Neural progenitor cell (in vitro differentiated cells): ENCODE data around the gene KCNJ9. TPM values are rescaled to one million over a fixed set of nuclear protein-coding genes. Genes with fewer than 3 reads are reported as not detected.

ENCODE experiments used
- DNase-seq: peaks from one replicate; pipeline ENCODE4 v3.0.0-alpha.2; 2016; ENCODE audit warnings: low spot score
- H2AFZ ChIP-seq: fragments of 200-600 bp; sonication (generic); replicated peaks from 2 replicates; pipeline ENCODE4 v1.6.1; 2016; ENCODE audit warnings: antibody characterized with exemption
- H3F3A ChIP-seq: fragments of 200-600 bp; sonication (generic); 2 replicates; pipeline ENCODE4 v1.6.1; 2016; ENCODE audit warnings: antibody characterized with exemption, low read depth
- H3K27ac ChIP-seq: fragments of 200-600 bp; sonication (generic); 2 replicates; pipeline ENCODE4 v1.5.1; 2016; ENCODE audit warnings: mild to moderate bottlenecking
- H3K27me3 ChIP-seq: fragments of 200-600 bp; sonication (generic); 2 replicates; pipeline ENCODE4 v1.6.1; 2016; ENCODE audit warnings: mild to moderate bottlenecking, moderate library complexity
- H3K36me3 ChIP-seq: fragments of 200-600 bp; sonication (generic); 2 replicates; pipeline ENCODE4 v1.5.1; 2016
- H3K4me1 ChIP-seq: fragments of 200-600 bp; sonication (generic); 2 replicates; pipeline ENCODE4 v1.6.1; 2016; ENCODE audit warnings: mixed run types
- H3K4me2 ChIP-seq: fragments of 200-600 bp; sonication (generic); 2 replicates; pipeline ENCODE4 v1.6.1; 2016
- H3K4me3 ChIP-seq: fragments of 200-600 bp; sonication (generic); 2 replicates; pipeline ENCODE4 v1.5.1; 2016
- H3K79me2 ChIP-seq: fragments of 200-600 bp; sonication (generic); 2 replicates; pipeline ENCODE4 v1.6.1; 2016; ENCODE audit warnings: low read depth
- H3K9ac ChIP-seq: fragments of 200-600 bp; sonication (generic); 2 replicates; pipeline ENCODE4 v1.6.1; 2016
- H3K9me3 ChIP-seq: fragments of 200-600 bp; sonication (generic); 2 replicates; pipeline ENCODE4 v1.5.1; 2016; ENCODE audit warnings: low read depth
- H4K20me1 ChIP-seq: fragments of 200-600 bp; sonication (generic); 2 replicates; pipeline ENCODE4 v1.6.1; 2016; ENCODE audit warnings: low read depth
- H3K27ac Mint-ChIP-seq: 3 replicates; pipeline ENCODE4 v1.8.0; 2021; ENCODE audit warnings: mixed read lengths
- H3K27me3 Mint-ChIP-seq: 2 replicates; pipeline ENCODE4 v1.8.0; 2022; ENCODE audit warnings: low read depth, mild to moderate bottlenecking, inconsistent platforms, moderate library complexity, mixed read lengths; ENCODE audit not compliant: insufficient read depth
- H3K36me3 Mint-ChIP-seq: 3 replicates; pipeline ENCODE4 v1.8.0; 2021; ENCODE audit warnings: mixed read lengths
- H3K4me1 Mint-ChIP-seq: 3 replicates; pipeline ENCODE4 v1.8.0; 2021; ENCODE audit warnings: mixed read lengths
- H3K4me3 Mint-ChIP-seq: 3 replicates; pipeline ENCODE4 v1.8.0; 2021; ENCODE audit warnings: mild to moderate bottlenecking, moderate library complexity, mixed read lengths
- H3K9me3 Mint-ChIP-seq: 3 replicates; pipeline ENCODE4 v1.8.0; 2020; ENCODE audit warnings: mixed read lengths
- EZH2 ChIP-seq: fragments of 200-600 bp; sonication (generic); IDR thresholded peaks from 2 replicates; pipeline ENCODE4 v1.6.1; 2017; ENCODE audit warnings: antibody characterized with exemption, mild to moderate bottlenecking, moderate library complexity
- EZH2phosphoT487 ChIP-seq: fragments of 200-600 bp; sonication (generic); IDR thresholded peaks from 2 replicates; pipeline ENCODE4 v1.6.1; 2017; ENCODE audit warnings: antibody characterized with exemption
- total RNA-seq: library from RNA; depleted of rRNA; stranded (reverse); fragments of >200 nt; gene quantifications from 2 replicates; pipeline ENCODE4 v1.2.3, GENCODE V29; 2015; ENCODE audit warnings: low replicate concordance
- TF ChIP-seq, protein P1 (sequence below): fragments of 200-600 bp; sonication (generic); IDR thresholded peaks from 2 replicates; pipeline ENCODE4 v1.5.1; 2017; ENCODE audit warnings: antibody characterized with exemption, mild to moderate bottlenecking

The KCNJ9 gene
- total RNA-seq, 1 donor from 2014 or later = 0.09 TPM

DNA sequence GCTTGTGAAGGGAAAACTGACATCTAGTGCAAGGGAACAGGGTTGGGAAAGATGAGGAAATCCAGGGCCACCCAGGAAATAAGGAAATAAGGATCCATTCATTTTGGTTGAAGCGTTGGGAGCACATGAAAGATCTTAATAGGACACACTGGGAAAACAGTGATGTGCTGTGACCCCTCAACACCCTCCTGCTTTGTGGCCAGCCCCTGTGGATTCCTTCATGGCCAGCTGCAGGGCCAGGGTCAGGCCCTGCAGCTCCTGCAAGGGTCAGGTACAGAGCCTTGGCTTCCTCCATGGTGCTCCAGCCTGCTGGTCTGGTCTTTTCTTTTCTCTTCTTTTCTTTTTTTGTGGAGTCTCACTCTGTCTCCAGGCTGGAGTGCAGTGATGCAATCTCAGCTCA is 30.7 kb upstream of the KCNJ9 start:
- H3K27ac Mint-ChIP-seq = no peak overlapping the region
- no peak overlapping the region for H2AFZ ChIP-seq
- TF ChIP-seq EZH2phosphoT487 (no peak), EZH2 (no peak)
- TF ChIP-seq, protein P1, sequence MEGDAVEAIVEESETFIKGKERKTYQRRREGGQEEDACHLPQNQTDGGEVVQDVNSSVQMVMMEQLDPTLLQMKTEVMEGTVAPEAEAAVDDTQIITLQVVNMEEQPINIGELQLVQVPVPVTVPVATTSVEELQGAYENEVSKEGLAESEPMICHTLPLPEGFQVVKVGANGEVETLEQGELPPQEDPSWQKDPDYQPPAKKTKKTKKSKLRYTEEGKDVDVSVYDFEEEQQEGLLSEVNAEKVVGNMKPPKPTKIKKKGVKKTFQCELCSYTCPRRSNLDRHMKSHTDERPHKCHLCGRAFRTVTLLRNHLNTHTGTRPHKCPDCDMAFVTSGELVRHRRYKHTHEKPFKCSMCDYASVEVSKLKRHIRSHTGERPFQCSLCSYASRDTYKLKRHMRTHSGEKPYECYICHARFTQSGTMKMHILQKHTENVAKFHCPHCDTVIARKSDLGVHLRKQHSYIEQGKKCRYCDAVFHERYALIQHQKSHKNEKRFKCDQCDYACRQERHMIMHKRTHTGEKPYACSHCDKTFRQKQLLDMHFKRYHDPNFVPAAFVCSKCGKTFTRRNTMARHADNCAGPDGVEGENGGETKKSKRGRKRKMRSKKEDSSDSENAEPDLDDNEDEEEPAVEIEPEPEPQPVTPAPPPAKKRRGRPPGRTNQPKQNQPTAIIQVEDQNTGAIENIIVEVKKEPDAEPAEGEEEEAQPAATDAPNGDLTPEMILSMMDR = no peak
- no peaks in the 10 kb centered on the region for H3K36me3 Mint-ChIP-seq
- peaks cover 46% of the 10 kb centered on the region for H3K4me1 Mint-ChIP-seq
- DNase-seq = no peak
- no peaks in the 10 kb centered on the region for H3K36me3 ChIP-seq
- no peak overlapping the region for H3K9ac ChIP-seq
- no peak overlapping the region for H3K4me3 Mint-ChIP-seq
- H3K4me1 ChIP-seq = peaks cover 44% of the 10 kb centered on the region
- no peaks in the 10 kb centered on the region for H4K20me1 ChIP-seq
- H3K27me3 Mint-ChIP-seq = peaks cover 7% of the 10 kb centered on the region
- no peak overlapping the region for H3K27ac ChIP-seq
- no peaks in the 10 kb centered on the region for H3K9me3 ChIP-seq
- peaks cover 23% of the 10 kb centered on the region for H3K27me3 ChIP-seq
- no peaks in the 10 kb centered on the region for H3K79me2 ChIP-seq
- no peak overlapping the region for H3K4me3 ChIP-seq
- peaks cover 30% of the 10 kb centered on the region for H3F3A ChIP-seq
- no peak overlapping the region for H3K4me2 ChIP-seq
- H3K9me3 Mint-ChIP-seq = peaks cover 2% of the 10 kb centered on the region

DNA sequence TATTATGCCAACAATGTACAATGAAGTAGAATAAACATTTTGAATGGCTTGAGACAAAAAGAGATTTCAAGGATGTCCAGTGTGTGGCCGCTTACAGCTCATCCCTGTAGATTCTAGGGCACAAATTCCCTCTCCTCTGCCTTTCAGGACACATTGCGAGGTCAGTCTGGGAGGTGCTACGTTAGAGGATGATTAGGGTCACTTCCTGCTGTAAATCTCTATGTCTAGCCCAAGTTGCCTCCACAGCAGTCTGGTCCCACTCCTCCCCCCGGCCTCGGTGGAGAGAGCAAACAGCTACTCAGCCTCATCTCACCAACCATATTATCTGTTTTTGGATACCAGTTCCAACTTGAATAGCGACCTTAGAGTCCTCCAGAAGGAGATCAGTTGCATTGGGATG is 28.4 kb upstream of the KCNJ9 start:
- H3K27me3 Mint-ChIP-seq = peaks cover 10% of the 10 kb centered on the region
- Histone ChIP-seq H2AFZ (no peak overlapping the region), H3K4me2 (no peak overlapping the region), H3K4me1 (peaks cover 27% of the 10 kb centered on the region), H4K20me1 (no peaks in the 10 kb centered on the region), H3K9me3 (no peaks in the 10 kb centered on the region), H3F3A (peaks cover 7% of the 10 kb centered on the region), H3K79me2 (no peaks in the 10 kb centered on the region), H3K27me3 (peaks cover 23% of the 10 kb centered on the region), H3K36me3 (no peaks in the 10 kb centered on the region), H3K27ac (no peak overlapping the region), H3K4me3 (no peak overlapping the region), H3K9ac (no peak overlapping the region)
- DNase-seq = no peak
- peaks cover 2% of the 10 kb centered on the region for H3K9me3 Mint-ChIP-seq
- H3K27ac Mint-ChIP-seq = peak overlapping the region; percentile 15
- H3K4me1 Mint-ChIP-seq = peaks cover 33% of the 10 kb centered on the region
- no peak overlapping the region for H3K4me3 Mint-ChIP-seq
- no peaks in the 10 kb centered on the region for H3K36me3 Mint-ChIP-seq
- TF ChIP-seq EZH2phosphoT487 (no peak), EZH2 (no peak)
- TF ChIP-seq, protein P1 = no peak

DNA sequence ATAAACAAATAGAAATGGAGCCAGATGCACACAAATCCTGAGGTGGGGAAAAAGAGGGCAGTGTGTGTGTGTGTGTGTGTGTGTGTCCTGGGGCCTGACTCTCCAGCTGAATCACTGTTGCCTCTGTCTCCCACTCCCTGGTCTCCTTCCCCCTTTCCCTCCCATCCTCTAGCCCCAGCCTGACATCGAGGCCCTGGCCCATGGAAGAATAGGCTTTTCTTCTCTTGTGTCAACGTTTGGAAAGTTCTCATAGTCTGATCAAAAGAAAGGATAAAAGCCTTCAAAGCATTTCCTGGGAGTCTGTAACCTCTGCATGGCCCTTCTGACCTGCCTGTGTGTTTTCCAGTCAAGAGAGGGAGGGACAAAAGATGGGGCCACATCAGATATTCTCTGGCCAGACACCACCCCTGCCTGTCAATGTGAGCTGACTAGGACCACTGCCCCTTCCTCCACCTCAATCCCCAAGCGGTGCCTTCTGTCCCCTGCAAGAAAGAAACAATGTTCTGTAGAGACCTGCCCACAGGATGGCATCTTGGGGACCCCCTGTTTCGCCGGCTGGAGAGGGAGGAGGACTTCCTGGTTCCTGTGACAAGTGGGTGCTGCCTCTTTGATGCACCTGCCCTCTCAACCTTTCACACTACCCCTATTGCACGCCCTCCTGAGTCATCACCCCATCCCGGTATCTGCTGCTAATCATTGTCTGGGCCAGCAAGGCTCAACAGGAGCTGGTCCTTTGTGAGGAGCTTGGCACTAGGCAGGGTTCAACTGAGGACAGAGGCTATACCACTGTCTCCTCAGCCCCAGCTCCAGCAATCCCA is 27.6 kb upstream of the KCNJ9 start:
- Histone ChIP-seq H3K27ac (no peak overlapping the region), H3K79me2 (no peaks in the 10 kb centered on the region), H3K27me3 (peaks cover 23% of the 10 kb centered on the region), H3K4me3 (no peak overlapping the region), H3K4me1 (peaks cover 18% of the 10 kb centered on the region), H4K20me1 (no peaks in the 10 kb centered on the region), H3K9ac (no peak overlapping the region), H3K36me3 (no peaks in the 10 kb centered on the region), H3K4me2 (peak overlapping the region; percentile 27), H3K9me3 (no peaks in the 10 kb centered on the region), H3F3A (peaks cover under 1% of the 10 kb centered on the region), H2AFZ (no peak overlapping the region)
- DNase-seq = no peak
- no peak overlapping the region for H3K4me3 Mint-ChIP-seq
- TF ChIP-seq EZH2phosphoT487 (no peak), EZH2 (no peak)
- TF ChIP-seq, protein P1 = no peak
- peaks cover 13% of the 10 kb centered on the region for H3K27me3 Mint-ChIP-seq
- H3K4me1 Mint-ChIP-seq = peaks cover 24% of the 10 kb centered on the region
- peaks cover 2% of the 10 kb centered on the region for H3K9me3 Mint-ChIP-seq
- no peaks in the 10 kb centered on the region for H3K36me3 Mint-ChIP-seq
- H3K27ac Mint-ChIP-seq = peak overlapping the region; percentile 36
